ENCODE results near the gene IFT88.

- no peak for TF ChIP-seq TAF1 (IDR thresholded peaks at IDR 0.05; ENCODE audit: borderline replicate concordance, low read depth, low read length)
- TF ChIP-seq POLR2AphosphoS5 (IDR thresholded peaks at IDR 0.05; ENCODE audit: low read depth, low read length): no peak
- TF ChIP-seq POLR2A (IDR thresholded peaks at IDR 0.05; ENCODE audit: low read depth, low read length): no peak
These were observed 40.1 kb downstream of the IFT88 start for GRCh38 chr13:20607015-20607414.
